Fibroblast of skin of left quadriceps (primary cell): ENCODE measurements around the gene ARHGAP45.

ENCODE experiments used
- DNase-seq, 2 experiments: peaks; one replicate each; pipeline ENCODE4 v3.0.0-alpha.2; 2013; ENCODE audit warnings: low read depth in 2 of 2

ARHGAP45 gene

GRCh38 chr19:1132552-1133383 lies 65.8 kb downstream of the ARHGAP45 start:
- no peak for DNase-seq

GRCh38 chr19:1133471-1133929 lies 66.5 kb downstream of the ARHGAP45 start:
- no peak for DNase-seq

GRCh38 chr19:1134431-1134830 lies 67.5 kb downstream of the ARHGAP45 start:
- no peak for DNase-seq

GRCh38 chr19:1135454-1135853 lies 68.5 kb downstream of the ARHGAP45 start:
- no peak for DNase-seq

GRCh38 chr19:1136201-1136600 lies 69.2 kb downstream of the ARHGAP45 start:
- DNase-seq = no peak
